B cell (primary cell): Measurements from ENCODE around the gene SHLD1. TPM values are rescaled to one million over a fixed set of nuclear protein-coding genes. Genes with fewer than 3 reads are reported as not detected.

Experiments used
- ATAC-seq: fragments of 200-7000 bp; cut with Tn5 transposase; one replicate; pipeline ENCODE4 v1.10.0; 2021; ENCODE audit warnings: low read depth, mild to moderate bottlenecking, moderate number of reproducible peaks, moderate library complexity
- CTCF ChIA-PET: fragments of 350-600 bp; sonication (Branson Sonifier 250); formaldehyde crosslinking; loops from one replicate; lab custom pipeline; 2021; ENCODE audit warnings: antibody characterized with exemption, inconsistent platforms; lab: Charles Lee
- POLR2A ChIA-PET: fragments of 350-600 bp; sonication (Branson Sonifier 250); formaldehyde crosslinking; loops from one replicate; lab custom pipeline; 2021; ENCODE audit warnings: antibody characterized with exemption; lab: Charles Lee
- DNase-seq: peaks from one replicate; pipeline ENCODE4 v3.0.0; 2013
- H2AFZ ChIP-seq: 2 replicates; pipeline ENCODE4 v1.6.1; 2012; ENCODE audit warnings: mild to moderate bottlenecking, low read depth, low read length; ENCODE audit not compliant: insufficient read depth, poor library complexity, severe bottlenecking
- H3K27ac ChIP-seq, 2 donors: 1 replicate in 1 of 2; 2 replicates in 1 of 2; pipeline ENCODE4 v1.5.1; 2012 to 2013; ENCODE audit warnings: low read length in 2 of 2, mild to moderate bottlenecking in 2 of 2, moderate library complexity in 1 of 2
- H3K27me3 ChIP-seq, 4 experiments: fragments of 200-600 bp in 1 of 4; sonication (generic) in 1 of 4; replicated peaks in 1 of 4; 1 replicate in 2 of 4; 2 replicates in 2 of 4; pipeline versions ENCODE4 v1.6.1 to v1.7.0; 2013 to 2016; ENCODE audit warnings: low read length in 3 of 4, mild to moderate bottlenecking in 2 of 4, mixed read lengths in 1 of 4, moderate library complexity in 1 of 4; ENCODE audit not compliant: insufficient read depth in 4 of 4, control insufficient read depth in 3 of 4; ENCODE audit errors: control extremely low read depth in 1 of 4
- H3K36me3 ChIP-seq, 2 experiments: replicated peaks in 1 of 2; 1 replicate in 1 of 2; 2 replicates in 1 of 2; pipeline versions ENCODE4 v1.6.1 to v1.7.1; 2013; ENCODE audit warnings: low read length in 1 of 2; ENCODE audit not compliant: insufficient read depth in 2 of 2, control insufficient read depth in 1 of 2; ENCODE audit errors: control extremely low read depth in 1 of 2, extremely low read depth in 1 of 2
- H3K4me1 ChIP-seq, 2 donors: fragments of 200-600 bp in 1 of 2; sonication (generic) in 1 of 2; 1 replicate in 1 of 2; 2 replicates in 1 of 2; pipeline versions ENCODE4 v1.5.1 to v1.6.1; 2013 to 2017; ENCODE audit warnings: low read length in 2 of 2; ENCODE audit not compliant: control insufficient read depth in 2 of 2, insufficient read depth in 2 of 2
- H3K4me2 ChIP-seq: replicated peaks from 2 replicates; pipeline ENCODE3; 2012; ENCODE audit warnings: mild to moderate bottlenecking, low read depth, low read length; ENCODE audit not compliant: poor library complexity, severe bottlenecking
- H3K4me3 ChIP-seq, 5 experiments: fragments of 200-600 bp in 1 of 5; sonication (generic) in 1 of 5; 1 replicate in 3 of 5; 2 replicates in 2 of 5; pipeline versions ENCODE4 v1.5.1 to v1.7.0; 2011 to 2016; ENCODE audit warnings: low read length in 4 of 5, mild to moderate bottlenecking in 4 of 5, low read depth in 2 of 5, control low read depth in 1 of 5, moderate library complexity in 1 of 5; ENCODE audit not compliant: insufficient read depth in 1 of 5; ENCODE audit errors: control extremely low read depth in 1 of 5, extremely low read depth in 1 of 5
- H3K79me2 ChIP-seq: fragments of 200-600 bp; sonication (generic); one replicate; pipeline ENCODE4 v1.6.0; 2016; ENCODE audit warnings: low read length; ENCODE audit not compliant: control insufficient read depth, insufficient read depth
- H3K9ac ChIP-seq: fragments of 200-600 bp; sonication (generic); 2 replicates; pipeline ENCODE4 v1.6.1; 2017; ENCODE audit warnings: mild to moderate bottlenecking, low read length, moderate library complexity
- H3K9me3 ChIP-seq, 3 donors: one replicate each; pipeline versions ENCODE4 v1.6.1 to v1.7.1; 2013; ENCODE audit warnings: low read length in 2 of 3; ENCODE audit not compliant: control insufficient read depth in 2 of 3, insufficient read depth in 1 of 3; ENCODE audit errors: control extremely low read depth in 1 of 3
- H4K20me1 ChIP-seq: 2 replicates; pipeline ENCODE4 v1.6.0; 2012; ENCODE audit warnings: mild to moderate bottlenecking, low read length; ENCODE audit not compliant: insufficient read depth, control insufficient read depth, poor library complexity, severe bottlenecking
- H3K27ac Mint-ChIP-seq: one replicate; pipeline ENCODE4 v1.8.0; 2021; ENCODE audit warnings: mixed read lengths
- H3K27me3 Mint-ChIP-seq: one replicate; pipeline ENCODE4 v1.8.0; 2021; ENCODE audit warnings: mixed read lengths
- H3K4me1 Mint-ChIP-seq: one replicate; pipeline ENCODE4 v1.8.0; 2021; ENCODE audit warnings: mixed read lengths
- H3K4me3 Mint-ChIP-seq: one replicate; pipeline ENCODE4 v1.8.0; 2021; ENCODE audit warnings: mixed read lengths
- H3K9me3 Mint-ChIP-seq: one replicate; pipeline ENCODE4 v1.8.0; 2022; ENCODE audit warnings: mixed read lengths; ENCODE audit not compliant: insufficient read depth
- CTCF ChIP-seq: fragments of 200-600 bp; IDR thresholded peaks from one replicate; pipeline ENCODE4 v1.8.0; 2022; ENCODE audit warnings: antibody characterized with exemption, mild to moderate bottlenecking
- EZH2 ChIP-seq: IDR thresholded peaks from 2 replicates; pipeline ENCODE4 v1.6.1; 2012; ENCODE audit warnings: borderline replicate concordance, low read depth, mild to moderate bottlenecking, moderate library complexity, low read length; ENCODE audit not compliant: insufficient read depth, poor library complexity, severe bottlenecking
- WGBS: methylation state at CpG from one replicate; pipeline ENCODE4 v1.1.5; 2013; ENCODE audit warnings: missing lambda C conversion rate; ENCODE audit not compliant: insufficient coverage; 5-methylcytosine and 5-hydroxymethylcytosine counted together
- intact Hi-C: fragments of 100-400 bp; cut with micrococcal nuclease; formaldehyde crosslinking; loops from one replicate; pipeline ENCODE4 v1.10.0; 2022
- polyA plus RNA-seq: library from polyadenylated mRNA; depleted of rRNA; stranded (reverse); fragments of >200 nt; gene quantifications from 2 replicates; pipeline ENCODE4 v1.2.3, GENCODE V29; 2012
- total RNA-seq, 2 donors: library from RNA; stranded (reverse); fragments of 120-200 nt in 1 of 2; gene quantifications; 1 replicate in 1 of 2; 2 replicates in 1 of 2; pipeline versions ENCODE4 v1.2.3 to v1.2.4, GENCODE V29; 2013 to 2022

Gene SHLD1
- total and polyA plus RNA-seq, 2 donors (not counting 1 experiment from before 2014, with no cell fraction given): 15.4 to 18.5 TPM

DNA sequence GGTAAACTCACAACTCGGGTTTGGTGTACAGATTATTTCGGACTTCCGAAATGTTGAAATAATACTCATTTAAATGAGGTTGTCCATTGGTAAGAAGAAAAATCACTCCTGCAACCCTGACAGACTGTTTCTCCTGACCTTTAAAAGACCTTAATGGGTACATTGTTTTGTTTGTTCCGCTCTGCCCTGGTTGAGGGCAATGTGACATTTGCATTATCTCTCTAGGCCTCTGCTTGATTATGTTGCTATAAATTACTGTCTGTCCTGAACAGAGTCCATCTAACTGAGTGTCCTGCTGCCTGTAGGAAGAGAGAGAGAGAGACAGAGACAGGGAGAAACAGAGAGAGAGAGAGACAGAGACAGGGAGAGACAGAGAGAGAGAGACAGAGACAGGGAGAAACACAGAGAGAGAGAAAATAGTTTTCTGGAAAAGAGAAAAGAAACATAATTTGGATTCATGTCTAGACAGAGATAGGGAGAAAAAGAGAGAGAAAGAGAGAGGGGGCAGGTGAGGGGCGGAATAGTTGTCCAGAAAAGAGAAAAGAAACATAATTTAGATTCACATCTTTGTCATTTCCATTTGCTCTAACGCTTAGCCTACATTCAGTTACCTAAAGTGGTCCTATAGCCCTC, 83.2 kb downstream of the SHLD1 start:
- H3K27ac ChIP-seq: no peak overlapping the region
- no CpG with 5 or more reads among the region's 6 CpGs for WGBS
- Mint-ChIP-seq H3K9me3 (no peaks in the 10 kb centered on the region), H3K27me3 (no peaks in the 10 kb centered on the region), H3K4me3 (no peak overlapping the region), H3K27ac (no peak overlapping the region), H3K4me1 (peaks cover 9% of the 10 kb centered on the region)
- peaks cover 0 to 7% (median 0%) of the 10 kb centered on the region in 3 donors for H3K9me3 ChIP-seq
- H3K4me3 ChIP-seq: no peak overlapping the region
- DNase-seq (no peak), ATAC-seq (no peak)
- H2AFZ ChIP-seq: no peak overlapping the region
- ChIA-PET POLR2A (no interaction called here), CTCF (no interaction called here)
- no peaks in the 10 kb centered on the region for H3K27me3 ChIP-seq
- TF ChIP-seq CTCF (no peak), EZH2 (no peak)
- no peaks in the 10 kb centered on the region for H4K20me1 ChIP-seq
- peaks cover 0 to 4% of the 10 kb centered on the region in 2 donors for H3K4me1 ChIP-seq
- H3K36me3 ChIP-seq: peaks cover 0 to 5% of the 10 kb centered on the region in 2 experiments
- no peak overlapping the region for H3K9ac ChIP-seq
- H3K4me2 ChIP-seq: no peak overlapping the region
- intact Hi-C loops: no loop called here
- no peaks in the 10 kb centered on the region for H3K79me2 ChIP-seq

- H3K27ac ChIP-seq: no peak overlapping the region
- no peak overlapping the region for H3K4me3 ChIP-seq
- H3K4me2 ChIP-seq: no peak overlapping the region
- intact Hi-C loops: no loop called here
- H3K79me2 ChIP-seq: no peaks in the 10 kb centered on the region
- H4K20me1 ChIP-seq: no peaks in the 10 kb centered on the region
- ChIA-PET POLR2A (no interaction called here), CTCF (no interaction called here)
- H3K9ac ChIP-seq: no peak overlapping the region
- no peak overlapping the region for H3K27ac Mint-ChIP-seq
- peaks cover 0 to 7% (median 0%) of the 10 kb centered on the region in 3 donors for H3K9me3 ChIP-seq
- TF ChIP-seq EZH2 (no peak), CTCF (no peak)
- no peak overlapping the region for H2AFZ ChIP-seq
- no peak overlapping the region for H3K4me3 Mint-ChIP-seq
- H3K27me3 ChIP-seq: no peaks in the 10 kb centered on the region
- no peaks in the 10 kb centered on the region for H3K27me3 Mint-ChIP-seq
- H3K9me3 Mint-ChIP-seq: no peaks in the 10 kb centered on the region
- H3K36me3 ChIP-seq: peaks cover 0 to 5% of the 10 kb centered on the region in 2 experiments
- no peak for ATAC-seq
- peaks cover 9% of the 10 kb centered on the region for H3K4me1 Mint-ChIP-seq
- no peak for DNase-seq
- H3K4me1 ChIP-seq: peaks cover 0 to 4% of the 10 kb centered on the region in 2 donors
These were observed 84.3 kb downstream of the SHLD1 start for GRCh38 chr20:5834436-5835005.
